WI38 (cell line): ENCODE results near the gene KNCN.

Experiments
- H3K4me3 ChIP-seq: 2 replicates; pipeline ENCODE4 v1.5.1; 2011; ENCODE audit warnings: low read depth, mild to moderate bottlenecking, control low read depth, low read length
- TF ChIP-seq, protein P1 (sequence below): IDR thresholded peaks from 2 replicates; pipeline ENCODE4 v1.5.1; 2012; ENCODE audit warnings: low read depth, mild to moderate bottlenecking, control low read depth, low read length

Gene KNCN

DNA sequence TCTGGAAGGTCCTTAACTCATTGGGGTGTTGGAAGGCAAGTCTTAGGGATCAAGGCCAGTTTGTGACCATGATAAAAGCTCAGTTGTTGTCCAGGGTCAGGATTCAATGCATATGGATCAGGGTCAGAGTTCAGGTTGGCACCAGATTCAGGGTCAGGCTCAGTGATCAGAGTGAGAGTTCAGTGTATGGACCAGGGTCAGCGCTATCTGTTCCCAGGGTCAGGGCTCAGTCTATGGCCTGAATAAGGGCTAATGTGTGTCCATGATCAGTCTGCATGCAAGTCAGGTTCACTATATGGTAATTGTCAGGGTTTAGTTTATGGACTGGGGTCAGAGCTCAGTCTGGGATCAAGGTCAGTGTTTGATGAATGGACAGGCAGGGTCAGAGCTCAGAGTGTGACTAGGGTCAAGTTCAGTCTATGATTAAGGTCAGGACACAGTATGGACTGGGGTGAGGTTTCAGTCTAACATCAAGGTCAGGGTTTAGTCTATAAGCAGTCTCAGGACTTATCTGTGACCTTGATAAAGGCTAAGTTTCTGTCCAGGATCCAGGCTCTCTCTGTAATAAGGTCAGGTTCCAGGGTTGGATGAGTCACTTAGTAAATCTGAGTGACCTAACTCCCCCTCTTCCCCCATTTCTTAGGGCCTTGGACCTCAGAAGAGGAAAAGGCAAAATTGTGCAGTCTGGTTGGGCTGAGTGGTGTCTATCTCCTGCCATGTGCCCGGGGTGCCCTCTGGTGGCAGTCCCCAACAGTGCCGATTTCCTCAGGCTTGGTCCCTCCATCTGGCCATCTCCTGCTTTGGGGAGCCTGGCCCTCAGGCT is 23.8 kb downstream of the KNCN start:
- H3K4me3 ChIP-seq = no peak overlapping the region
- TF ChIP-seq, protein P1, sequence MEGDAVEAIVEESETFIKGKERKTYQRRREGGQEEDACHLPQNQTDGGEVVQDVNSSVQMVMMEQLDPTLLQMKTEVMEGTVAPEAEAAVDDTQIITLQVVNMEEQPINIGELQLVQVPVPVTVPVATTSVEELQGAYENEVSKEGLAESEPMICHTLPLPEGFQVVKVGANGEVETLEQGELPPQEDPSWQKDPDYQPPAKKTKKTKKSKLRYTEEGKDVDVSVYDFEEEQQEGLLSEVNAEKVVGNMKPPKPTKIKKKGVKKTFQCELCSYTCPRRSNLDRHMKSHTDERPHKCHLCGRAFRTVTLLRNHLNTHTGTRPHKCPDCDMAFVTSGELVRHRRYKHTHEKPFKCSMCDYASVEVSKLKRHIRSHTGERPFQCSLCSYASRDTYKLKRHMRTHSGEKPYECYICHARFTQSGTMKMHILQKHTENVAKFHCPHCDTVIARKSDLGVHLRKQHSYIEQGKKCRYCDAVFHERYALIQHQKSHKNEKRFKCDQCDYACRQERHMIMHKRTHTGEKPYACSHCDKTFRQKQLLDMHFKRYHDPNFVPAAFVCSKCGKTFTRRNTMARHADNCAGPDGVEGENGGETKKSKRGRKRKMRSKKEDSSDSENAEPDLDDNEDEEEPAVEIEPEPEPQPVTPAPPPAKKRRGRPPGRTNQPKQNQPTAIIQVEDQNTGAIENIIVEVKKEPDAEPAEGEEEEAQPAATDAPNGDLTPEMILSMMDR = peak; percentile 88

DNA sequence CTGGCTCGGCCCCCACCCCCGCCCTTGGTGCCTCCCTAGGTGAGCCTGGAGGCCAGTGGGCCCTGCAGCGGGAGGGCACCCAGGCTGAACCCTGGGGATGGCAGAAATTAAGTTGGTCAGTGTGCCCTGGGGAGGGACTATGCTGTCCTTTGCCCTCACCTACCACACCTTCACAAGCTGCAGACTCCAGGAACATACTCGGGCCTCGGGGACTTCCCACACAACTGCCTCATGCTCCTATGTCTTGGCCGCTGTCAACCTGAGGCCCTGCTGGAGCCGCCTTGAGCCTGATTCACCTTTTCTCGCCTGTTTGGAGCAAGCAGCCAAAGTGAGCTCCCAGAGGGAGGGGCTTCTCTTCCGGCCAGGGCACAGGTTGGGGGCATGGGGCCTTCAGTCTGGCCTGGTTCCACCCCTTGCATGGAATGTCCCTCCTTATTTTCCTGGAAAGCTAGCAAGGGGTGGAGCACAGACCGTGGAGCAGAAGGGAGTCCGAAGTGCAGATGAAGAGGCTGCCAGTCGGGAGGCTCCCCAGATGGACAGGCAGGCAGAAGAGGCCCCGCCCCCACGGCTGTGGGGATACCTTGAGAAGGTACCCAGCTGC is 24.7 kb downstream of the KNCN start:
- TF ChIP-seq, protein P1 = no peak

DNA sequence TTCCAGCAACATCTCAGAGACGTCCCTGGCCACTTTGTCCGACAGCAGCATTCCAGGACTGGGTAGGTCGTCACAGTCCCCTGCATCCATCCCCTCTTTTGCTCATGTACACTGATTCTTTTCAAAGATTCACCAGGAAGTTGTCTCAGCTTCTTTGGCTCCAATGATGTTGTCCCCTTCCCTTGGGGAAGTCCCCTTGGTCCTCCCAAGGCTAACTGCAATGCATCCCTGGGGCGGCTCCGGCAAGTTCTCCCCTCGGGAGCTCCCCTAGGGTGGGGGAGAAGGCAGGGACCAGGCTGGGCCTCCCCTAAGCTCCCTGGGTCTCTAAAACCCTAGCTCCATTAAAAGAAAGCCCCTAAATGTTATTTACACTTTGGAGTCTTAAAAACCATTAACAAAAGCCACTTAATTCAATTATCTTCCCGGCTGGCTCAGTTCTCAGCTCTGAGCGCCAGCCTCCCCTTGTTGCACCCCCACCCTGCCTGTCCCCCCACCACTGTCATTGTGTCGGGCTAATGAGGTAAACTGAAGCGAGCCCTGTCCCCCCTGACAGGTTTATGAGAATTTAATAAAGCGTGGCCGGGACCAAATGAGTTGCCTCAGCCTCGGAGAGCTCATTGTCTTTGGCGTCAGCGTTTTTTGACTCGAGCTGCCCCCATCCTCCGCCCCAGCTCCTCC is 25.3 kb downstream of the KNCN start:
- no peak overlapping the region for H3K4me3 ChIP-seq
- TF ChIP-seq, protein P1 = no peak

More for the DNA sequence above, 24.7 kb downstream of the KNCN start:
- H3K4me3 ChIP-seq = no peak overlapping the region

DNA sequence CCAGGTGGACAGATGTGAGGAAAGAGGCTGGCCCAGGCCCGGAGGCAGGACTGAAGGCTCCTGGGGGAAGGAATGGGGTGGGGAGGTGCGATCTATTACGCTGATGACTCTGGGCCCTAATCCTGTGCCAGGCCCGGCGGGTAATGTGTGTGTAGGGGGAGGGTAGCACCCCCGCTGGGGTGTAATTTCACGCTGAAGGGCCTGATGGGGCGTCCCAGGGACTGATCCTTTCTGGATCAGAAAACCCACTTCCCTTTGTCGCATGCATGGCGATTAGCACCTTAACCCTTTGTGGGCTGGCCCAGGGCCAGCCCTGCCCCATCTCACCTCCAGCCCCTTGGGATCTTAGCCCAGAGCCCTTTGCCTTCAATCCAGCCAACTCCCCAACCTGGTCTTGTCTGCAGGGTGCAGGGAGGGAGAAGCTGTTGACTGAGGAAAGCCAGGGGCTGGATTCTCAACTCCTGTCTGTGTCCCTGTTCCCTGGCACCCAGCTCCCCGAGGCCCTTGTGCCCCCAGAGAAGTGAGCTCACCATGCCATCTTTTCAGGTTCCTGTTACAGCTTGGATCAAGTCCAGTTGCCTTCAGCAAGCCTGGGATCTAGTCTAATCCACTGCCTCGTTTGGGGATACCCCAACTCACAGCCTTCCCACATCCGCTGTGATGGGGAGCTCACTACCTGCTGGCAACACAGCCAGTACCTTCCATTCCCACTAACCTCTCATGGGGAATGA is 26.0 kb downstream of the KNCN start:
- TF ChIP-seq, protein P1 = no peak
- H3K4me3 ChIP-seq = no peak overlapping the region

DNA sequence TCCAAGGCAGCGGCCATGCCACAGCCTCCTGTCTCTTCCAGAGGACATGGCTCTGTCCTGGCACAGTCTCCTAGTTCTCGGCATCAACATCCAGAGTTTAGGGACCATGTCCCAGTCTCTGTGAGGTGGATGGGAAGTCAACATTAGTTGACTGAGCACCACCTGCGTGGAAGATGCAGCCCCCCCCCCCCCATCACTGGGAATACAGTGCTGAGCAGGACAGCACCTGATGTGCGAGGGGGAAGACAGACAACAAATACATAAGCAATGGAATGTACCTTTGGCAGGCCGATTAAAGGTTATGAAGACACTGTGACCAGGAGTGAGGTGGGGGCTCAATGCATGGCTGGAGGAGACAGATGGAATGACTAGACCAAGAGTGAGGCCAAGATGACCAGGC is 26.6 kb downstream of the KNCN start:
- TF ChIP-seq, protein P1 = no peak
- no peak overlapping the region for H3K4me3 ChIP-seq

DNA sequence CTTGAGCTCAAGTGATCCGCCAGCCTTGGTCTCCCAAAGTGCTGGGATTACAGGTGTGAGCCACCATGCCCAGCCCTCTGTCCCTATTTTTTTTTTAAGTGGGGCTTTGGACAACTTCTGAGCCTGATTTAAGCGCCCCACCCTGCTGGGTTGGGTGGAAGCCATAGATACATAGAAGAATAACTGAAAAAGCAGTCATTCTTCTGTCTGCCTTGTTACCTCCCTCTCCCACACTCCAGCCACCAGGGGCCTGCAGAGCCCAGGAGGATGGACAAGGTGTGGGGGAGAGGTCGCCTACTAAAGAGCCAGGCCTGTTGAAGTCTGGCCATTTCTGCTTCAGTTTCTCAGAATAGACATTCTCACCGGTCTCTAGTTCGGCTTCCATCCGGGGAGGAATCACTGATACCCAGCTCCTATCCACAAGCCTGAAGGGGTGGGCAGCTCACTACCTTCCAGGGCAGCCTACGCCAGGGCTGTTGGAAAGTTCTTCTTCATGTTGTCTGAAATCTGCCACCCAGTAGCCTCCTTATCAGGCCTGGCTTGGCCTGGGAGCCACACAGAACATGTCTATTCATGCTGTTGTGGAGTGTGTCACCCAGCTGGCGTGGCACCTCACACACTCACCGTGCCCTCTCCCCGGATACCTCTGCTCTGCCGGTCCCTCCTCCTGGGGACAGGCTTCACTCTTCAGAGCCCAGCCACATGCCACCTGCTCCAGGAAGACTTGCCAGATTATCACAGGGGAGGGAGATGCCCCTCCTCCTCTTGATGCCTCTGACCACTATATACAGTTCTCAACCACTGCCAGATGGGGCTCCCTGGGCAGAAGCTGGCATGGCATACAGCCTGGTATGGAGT is 27.7 kb downstream of the KNCN start:
- TF ChIP-seq, protein P1 = no peak
- no peak overlapping the region for H3K4me3 ChIP-seq
